Measurements from ENCODE around the gene KRT6A. TPM values are rescaled to one million over a fixed set of nuclear protein-coding genes. Genes with fewer than 3 reads are reported as not detected.

Gene KRT6A
- total RNA-seq, 3 donors from 2014 or later (not counting 1 experiment from before 2014, with no cell fraction given) = not detected

- ATAC-seq = peak; percentile 66 to 92 (median 83)
These were observed 33.5 kb upstream of the KRT6A start for GRCh38 chr12:52526511-52526951.

GRCh38 chr12:52525661-52526499, 32.8 kb upstream of the KRT6A start:
- Mint-ChIP-seq H3K27ac (peak overlapping the region in 1 of 2 donors; percentile 85), H3K36me3 (no peaks in the 10 kb centered on the region), H3K4me1 (peaks cover 34 to 45% of the 10 kb centered on the region in 2 donors), H3K4me3 (no peak overlapping the region), H3K9me3 (no peaks in the 10 kb centered on the region), H3K27me3 (ENCODE audit: low read depth in 2 of 2) (peaks cover 0 to 3% of the 10 kb centered on the region in 2 donors)
- Histone ChIP-seq H3K27ac (ENCODE audit: low read length) (no peak overlapping the region), H3K36me3 (ENCODE audit: control insufficient read depth, insufficient read depth, low read length) (no peaks in the 10 kb centered on the region), H3K27me3 (ENCODE audit: control insufficient read depth, insufficient read depth, low read length) (no peaks in the 10 kb centered on the region), H3K9me3 (ENCODE audit: control insufficient read depth, insufficient read depth, low read length) (no peaks in the 10 kb centered on the region), H3K4me1 (ENCODE audit: control insufficient read depth, insufficient read depth, low read length) (peaks cover 38% of the 10 kb centered on the region), H3K4me3 (ENCODE audit: low read length) (no peak overlapping the region)
- ATAC-seq (no peak), DNase-seq (peak in 1 of 2 donors; percentile 13)
- intact Hi-C loops (cut with micrococcal nuclease) = no loop called here
- no peak for TF ChIP-seq CTCF (IDR thresholded peaks at IDR 0.05)
- 78% methylated on average over 13 of the region's 13 CpGs for WGBS (ENCODE audit: insufficient coverage)

More at GRCh38 chr12:52526511-52526951, 33.5 kb upstream of the KRT6A start:
- peak overlapping the region in 1 of 2 donors; percentile 85 for H3K27ac Mint-ChIP-seq
- H3K9me3 Mint-ChIP-seq = no peaks in the 10 kb centered on the region
- intact Hi-C loops (cut with micrococcal nuclease) = no loop called here
- no peaks in the 10 kb centered on the region for H3K36me3 ChIP-seq (ENCODE audit: control insufficient read depth, insufficient read depth, low read length)
- 61% methylated on average over 8 of the region's 8 CpGs for WGBS (ENCODE audit: insufficient coverage)
- no peaks in the 10 kb centered on the region for H3K9me3 ChIP-seq (ENCODE audit: control insufficient read depth, insufficient read depth, low read length)
- H3K4me3 Mint-ChIP-seq = peak overlapping the region; percentile 25
- H3K4me3 ChIP-seq (ENCODE audit: low read length) = no peak overlapping the region
- no peak for TF ChIP-seq CTCF (IDR thresholded peaks at IDR 0.05)
- no peaks in the 10 kb centered on the region for H3K36me3 Mint-ChIP-seq
- H3K27ac ChIP-seq (ENCODE audit: low read length) = no peak overlapping the region
- peaks cover 2 to 3% of the 10 kb centered on the region in 2 donors for H3K27me3 Mint-ChIP-seq (ENCODE audit: low read depth in 2 of 2)
- DNase-seq = peak; percentile 23 to 43
- peaks cover 38% of the 10 kb centered on the region for H3K4me1 ChIP-seq (ENCODE audit: control insufficient read depth, insufficient read depth, low read length)
- no peaks in the 10 kb centered on the region for H3K27me3 ChIP-seq (ENCODE audit: control insufficient read depth, insufficient read depth, low read length)
- H3K4me1 Mint-ChIP-seq = peaks cover 34 to 42% of the 10 kb centered on the region in 2 donors

- H3K27ac ChIP-seq (ENCODE audit: low read length) = no peak overlapping the region
- Mint-ChIP-seq H3K36me3 (no peaks in the 10 kb centered on the region), H3K9me3 (no peaks in the 10 kb centered on the region), H3K27me3 (ENCODE audit: low read depth in 2 of 2) (peaks cover 0 to 3% of the 10 kb centered on the region in 2 donors), H3K4me3 (no peak overlapping the region), H3K27ac (no peak overlapping the region), H3K4me1 (peaks cover 29 to 41% of the 10 kb centered on the region in 2 donors)
- no peak overlapping the region for H3K4me3 ChIP-seq (ENCODE audit: low read length)
- DNase-seq (peak in 1 of 2 donors; percentile 14), ATAC-seq (peak in 1 of 3 donors; percentile 38)
- WGBS (ENCODE audit: insufficient coverage) = 80% methylated on average over 3 of the region's 5 CpGs
- H3K27me3 ChIP-seq (ENCODE audit: control insufficient read depth, insufficient read depth, low read length) = no peaks in the 10 kb centered on the region
- TF ChIP-seq CTCF (IDR thresholded peaks at IDR 0.05) = no peak
- intact Hi-C loops (cut with micrococcal nuclease) = no loop called here
- no peaks in the 10 kb centered on the region for H3K36me3 ChIP-seq (ENCODE audit: control insufficient read depth, insufficient read depth, low read length)
- no peaks in the 10 kb centered on the region for H3K9me3 ChIP-seq (ENCODE audit: control insufficient read depth, insufficient read depth, low read length)
- peaks cover 37% of the 10 kb centered on the region for H3K4me1 ChIP-seq (ENCODE audit: control insufficient read depth, insufficient read depth, low read length)
These were observed 32.0 kb upstream of the KRT6A start for GRCh38 chr12:52524898-52525591.

Measured in natural killer cell (primary cell).